HepG2 (cell line): ENCODE data around the gene SH3PXD2A. TPM values are rescaled to one million over a fixed set of nuclear protein-coding genes. Genes with fewer than 3 reads are reported as not detected.

Experiments used
- ETV6 ChIP-seq: sonication (generic); formaldehyde crosslinking; conservative IDR thresholded peaks from 2 replicates; pipeline ENCODE4 v1.4.0; 2020; ENCODE audit warnings: missing genetic modification reagents
- FIP1L1 ChIP-seq: fragments of 200-400 bp; formaldehyde crosslinking; IDR thresholded peaks from 2 replicates; pipeline ENCODE4 v1.6.1; 2018; ENCODE audit warnings: low read depth, mild to moderate bottlenecking, low read length, moderate library complexity, borderline replicate concordance; ENCODE audit not compliant: insufficient read depth
- FOXA1 ChIP-seq, 2 experiments: fragments of 450-650 bp in 1 of 2; sonication (generic) in 1 of 2; formaldehyde crosslinking in 1 of 2; IDR thresholded peaks; 2 replicates each; pipeline versions ENCODE4 v1.4.0 to v1.6.1; 2016 to 2020; ENCODE audit warnings: missing genetic modification reagents in 1 of 2
- FOXM1 ChIP-seq: sonication (generic); formaldehyde crosslinking; IDR thresholded peaks from 2 replicates; pipeline ENCODE4 v1.5.0; 2020; ENCODE audit warnings: missing genetic modification reagents
- HCFC1 ChIP-seq: fragments of 150-350 bp; IDR thresholded peaks from 2 replicates; pipeline ENCODE4 v1.6.1; 2014; ENCODE audit warnings: low read depth, low read length
- SMC3 ChIP-seq: IDR thresholded peaks from 2 replicates; pipeline ENCODE4 v1.6.1; 2011; ENCODE audit warnings: low read length, improper control_type of control experiment
- THAP9 ChIP-seq: sonication (generic); formaldehyde crosslinking; IDR thresholded peaks from 2 replicates; pipeline ENCODE4; 2020; ENCODE audit warnings: missing genetic modification reagents, mild to moderate bottlenecking, borderline replicate concordance
- XRCC5 ChIP-seq: fragments of 200-400 bp; formaldehyde crosslinking; optimal IDR thresholded peaks from 2 replicates; pipeline ENCODE3; 2017; ENCODE audit warnings: mild to moderate bottlenecking, low read length
- ZMYM4 ChIP-seq: sonication (generic); formaldehyde crosslinking; IDR thresholded peaks from 2 replicates; pipeline ENCODE4 v1.8.1; 2023; ENCODE audit warnings: mild to moderate bottlenecking, missing genetic modification reagents
- ZNF20 ChIP-seq: sonication (generic); formaldehyde crosslinking; IDR thresholded peaks from 2 replicates; pipeline ENCODE4 v1.4.0; 2020; ENCODE audit warnings: mild to moderate bottlenecking, moderate library complexity, missing genetic modification reagents
- ZNF274 ChIP-seq: sonication (generic); formaldehyde crosslinking; IDR thresholded peaks from 2 replicates; pipeline ENCODE4 v1.5.1; 2020; ENCODE audit warnings: mild to moderate bottlenecking, missing genetic modification reagents
- ZNF343 ChIP-seq: sonication (generic); formaldehyde crosslinking; IDR thresholded peaks from 2 replicates; pipeline ENCODE4 v1.4.0; 2020; ENCODE audit warnings: mild to moderate bottlenecking, missing genetic modification reagents
- ZNF589 ChIP-seq: sonication (generic); formaldehyde crosslinking; conservative IDR thresholded peaks from 2 replicates; pipeline ENCODE4 v1.8.0; 2022; ENCODE audit warnings: mild to moderate bottlenecking, moderate library complexity, missing genetic modification reagents
- ZNF629 ChIP-seq: sonication (generic); formaldehyde crosslinking; conservative IDR thresholded peaks from 2 replicates; pipeline ENCODE4 v1.5.0; 2020; ENCODE audit warnings: missing genetic modification reagents
- ZNF883 ChIP-seq: sonication (generic); formaldehyde crosslinking; IDR thresholded peaks from 2 replicates; pipeline ENCODE4 v1.5.1; 2020; ENCODE audit warnings: mild to moderate bottlenecking, missing genetic modification reagents; ENCODE audit errors: not compliant biosample characterization
- ZSCAN9 ChIP-seq: IDR thresholded peaks from 2 replicates; pipeline ENCODE4 v1.6.1; 2016; ENCODE audit warnings: borderline replicate concordance
- ZUFSP ChIP-seq: sonication (generic); formaldehyde crosslinking; IDR thresholded peaks from 2 replicates; pipeline ENCODE4 v1.9.0; 2021; ENCODE audit warnings: missing genetic modification reagents, mild to moderate bottlenecking, borderline replicate concordance
- polyA plus RNA-seq, 8 experiments: library from polyadenylated mRNA; depleted of rRNA in 3 of 8; stranded (reverse) in 7 of 8; unstranded in 1 of 8; fragments of >200 nt; fragmentation: Illumina TruSeq in 4 of 8; extraction: Trizol in 4 of 8; gene quantifications; 2 replicates each; pipeline versions ENCODE4 v1.2.1 to v1.2.3, GENCODE V29; 2011 to 2016; ENCODE audit warnings: low read depth in 4 of 8, missing spikeins in 1 of 8, mixed read lengths in 1 of 8; ENCODE audit not compliant: insufficient read depth in 1 of 8
- total RNA-seq, 5 experiments: library from RNA; depleted of rRNA; stranded (reverse); fragments of >200 nt; fragmentation: Illumina TruSeq; extraction: Trizol; gene quantifications; 2 replicates each; pipeline ENCODE4 v1.2.3, GENCODE V29; 2016; ENCODE audit warnings: low read depth in 1 of 5
- TF ChIP-seq, protein P1 (sequence below): IDR thresholded peaks from 2 replicates; pipeline ENCODE4 v1.6.1; 2018; ENCODE audit warnings: missing genetic modification reagents
- TF ChIP-seq, protein P2 (sequence below): sonication (generic); formaldehyde crosslinking; conservative IDR thresholded peaks from 2 replicates; pipeline ENCODE4 v1.4.0; 2020; ENCODE audit warnings: missing genetic modification reagents
- TF ChIP-seq, protein P3 (sequence below): sonication (generic); formaldehyde crosslinking; IDR thresholded peaks from 2 replicates; pipeline ENCODE4 v1.5.0; 2020; ENCODE audit warnings: mild to moderate bottlenecking, missing genetic modification reagents

The SH3PXD2A gene
- total and polyA plus RNA-seq, 2 of the 13 experiments (the other 11 are each of a cell fraction or from before 2014, with no cell fraction given): 11.1 to 11.3 TPM

DNA sequence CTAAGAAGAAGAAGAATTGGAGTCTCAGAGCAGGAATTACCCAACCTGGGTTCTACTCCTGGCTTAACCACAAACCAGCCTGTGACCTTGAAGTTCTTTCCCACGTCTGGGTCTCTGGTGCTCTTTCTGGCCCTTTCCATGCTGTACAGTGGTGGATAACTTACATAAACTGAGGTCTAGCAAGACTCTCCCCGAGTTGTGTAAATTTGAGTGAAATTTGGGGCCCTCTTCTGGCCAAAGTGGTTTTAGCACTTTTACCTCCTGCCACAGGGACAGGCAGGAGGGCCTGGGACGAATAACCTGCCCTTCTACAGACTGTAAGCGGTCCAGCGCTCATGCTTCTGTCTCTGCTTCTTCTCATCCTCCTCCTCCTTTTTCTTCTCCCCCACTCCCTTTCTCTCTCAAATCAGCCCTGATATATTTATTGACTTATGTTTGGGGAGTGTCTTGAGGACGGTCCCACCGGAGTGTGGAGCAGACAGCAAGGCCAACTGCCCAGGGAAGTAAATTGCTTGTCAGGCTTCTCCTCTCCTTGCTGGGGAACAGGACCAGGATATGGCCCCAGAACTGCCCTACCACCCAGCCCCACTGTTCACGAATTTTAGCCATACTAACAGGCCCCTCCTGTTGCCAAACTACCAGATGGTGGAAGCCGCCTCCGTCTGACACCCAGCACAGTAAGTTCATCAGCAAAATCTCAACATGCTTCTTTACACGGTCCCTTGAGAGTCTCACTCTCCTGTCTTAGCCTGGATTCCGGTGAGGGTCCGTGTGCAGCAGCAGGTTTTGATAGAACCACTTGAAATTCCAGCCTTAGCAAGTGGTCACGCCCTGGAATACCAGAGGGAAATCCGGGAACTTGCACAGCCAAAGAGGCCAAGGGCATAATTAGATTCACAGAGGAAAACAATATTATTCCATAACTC, 4.0 kb upstream of the SH3PXD2A start (continued):
- no peak for TF ChIP-seq ETV6 (CRISPR knock-in tag)
- no peak for TF ChIP-seq FOXA1 (IDR thresholded peaks at IDR 0.05)
- 0 out of 2 replicates have a peak, but pooled peaks have one; percentile 16 for TF ChIP-seq FOXA1 (CRISPR knock-in tag; IDR thresholded peaks at IDR 0.05)
- TF ChIP-seq ZNF274: 0 out of 2 replicates have a peak, but pooled peaks have one; percentile 28
- no peak for TF ChIP-seq ZNF589
- TF ChIP-seq ZNF883 (CRISPR knock-in tag): peak; percentile 27
- TF ChIP-seq, protein P1, sequence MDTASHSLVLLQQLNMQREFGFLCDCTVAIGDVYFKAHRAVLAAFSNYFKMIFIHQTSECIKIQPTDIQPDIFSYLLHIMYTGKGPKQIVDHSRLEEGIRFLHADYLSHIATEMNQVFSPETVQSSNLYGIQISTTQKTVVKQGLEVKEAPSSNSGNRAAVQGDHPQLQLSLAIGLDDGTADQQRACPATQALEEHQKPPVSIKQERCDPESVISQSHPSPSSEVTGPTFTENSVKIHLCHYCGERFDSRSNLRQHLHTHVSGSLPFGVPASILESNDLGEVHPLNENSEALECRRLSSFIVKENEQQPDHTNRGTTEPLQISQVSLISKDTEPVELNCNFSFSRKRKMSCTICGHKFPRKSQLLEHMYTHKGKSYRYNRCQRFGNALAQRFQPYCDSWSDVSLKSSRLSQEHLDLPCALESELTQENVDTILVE: no peak
- no peak for TF ChIP-seq ZUFSP (CRISPR knock-in tag)
- TF ChIP-seq, protein P2, sequence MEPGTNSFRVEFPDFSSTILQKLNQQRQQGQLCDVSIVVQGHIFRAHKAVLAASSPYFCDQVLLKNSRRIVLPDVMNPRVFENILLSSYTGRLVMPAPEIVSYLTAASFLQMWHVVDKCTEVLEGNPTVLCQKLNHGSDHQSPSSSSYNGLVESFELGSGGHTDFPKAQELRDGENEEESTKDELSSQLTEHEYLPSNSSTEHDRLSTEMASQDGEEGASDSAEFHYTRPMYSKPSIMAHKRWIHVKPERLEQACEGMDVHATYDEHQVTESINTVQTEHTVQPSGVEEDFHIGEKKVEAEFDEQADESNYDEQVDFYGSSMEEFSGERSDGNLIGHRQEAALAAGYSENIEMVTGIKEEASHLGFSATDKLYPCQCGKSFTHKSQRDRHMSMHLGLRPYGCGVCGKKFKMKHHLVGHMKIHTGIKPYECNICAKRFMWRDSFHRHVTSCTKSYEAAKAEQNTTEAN (CRISPR knock-in tag): no peak
- TF ChIP-seq HCFC1: no peak
- 0 out of 2 replicates have a peak, but pooled peaks have one; percentile 23 for TF ChIP-seq ZSCAN9 (CRISPR knock-in tag)
- TF ChIP-seq ZNF20: no peak
- TF ChIP-seq THAP9 (CRISPR knock-in tag): no peak
- 0 out of 2 replicates have a peak, but pooled peaks have one; percentile 15 for TF ChIP-seq ZMYM4 (CRISPR knock-in tag)
- TF ChIP-seq FOXM1: no peak
- TF ChIP-seq ZNF343 (CRISPR knock-in tag): no peak
- peak; percentile 31 for TF ChIP-seq XRCC5
- TF ChIP-seq, protein P3, sequence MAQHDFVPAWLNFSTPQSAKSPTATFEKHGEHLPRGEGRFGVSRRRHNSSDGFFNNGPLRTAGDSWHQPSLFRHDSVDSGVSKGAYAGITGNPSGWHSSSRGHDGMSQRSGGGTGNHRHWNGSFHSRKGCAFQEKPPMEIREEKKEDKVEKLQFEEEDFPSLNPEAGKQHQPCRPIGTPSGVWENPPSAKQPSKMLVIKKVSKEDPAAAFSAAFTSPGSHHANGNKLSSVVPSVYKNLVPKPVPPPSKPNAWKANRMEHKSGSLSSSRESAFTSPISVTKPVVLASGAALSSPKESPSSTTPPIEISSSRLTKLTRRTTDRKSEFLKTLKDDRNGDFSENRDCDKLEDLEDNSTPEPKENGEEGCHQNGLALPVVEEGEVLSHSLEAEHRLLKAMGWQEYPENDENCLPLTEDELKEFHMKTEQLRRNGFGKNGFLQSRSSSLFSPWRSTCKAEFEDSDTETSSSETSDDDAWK (CRISPR knock-in tag): no peak
- peak; percentile 80 for TF ChIP-seq SMC3
- TF ChIP-seq ZNF629 (CRISPR knock-in tag): peak; percentile 50; the same call in 1 of the 2 replicates
- TF ChIP-seq FIP1L1: no peak
